SW 1271 (cell line): ENCODE data around the gene EDRF1.
A peak's percentile ranks its signal among the peaks of the same experiment; 100 is the strongest.
"Not testable (repeated sequence)": the region's sequence is repeated elsewhere in the genome, so short reads cannot be mapped to it uniquely, and the experiment has no call there.

ENCODE experiments used
- DNase-seq, 2 experiments: peaks; one replicate each; lab custom pipeline; 2025; lab: John Stamatoyannopoulos, UW

The EDRF1 gene, protein sequence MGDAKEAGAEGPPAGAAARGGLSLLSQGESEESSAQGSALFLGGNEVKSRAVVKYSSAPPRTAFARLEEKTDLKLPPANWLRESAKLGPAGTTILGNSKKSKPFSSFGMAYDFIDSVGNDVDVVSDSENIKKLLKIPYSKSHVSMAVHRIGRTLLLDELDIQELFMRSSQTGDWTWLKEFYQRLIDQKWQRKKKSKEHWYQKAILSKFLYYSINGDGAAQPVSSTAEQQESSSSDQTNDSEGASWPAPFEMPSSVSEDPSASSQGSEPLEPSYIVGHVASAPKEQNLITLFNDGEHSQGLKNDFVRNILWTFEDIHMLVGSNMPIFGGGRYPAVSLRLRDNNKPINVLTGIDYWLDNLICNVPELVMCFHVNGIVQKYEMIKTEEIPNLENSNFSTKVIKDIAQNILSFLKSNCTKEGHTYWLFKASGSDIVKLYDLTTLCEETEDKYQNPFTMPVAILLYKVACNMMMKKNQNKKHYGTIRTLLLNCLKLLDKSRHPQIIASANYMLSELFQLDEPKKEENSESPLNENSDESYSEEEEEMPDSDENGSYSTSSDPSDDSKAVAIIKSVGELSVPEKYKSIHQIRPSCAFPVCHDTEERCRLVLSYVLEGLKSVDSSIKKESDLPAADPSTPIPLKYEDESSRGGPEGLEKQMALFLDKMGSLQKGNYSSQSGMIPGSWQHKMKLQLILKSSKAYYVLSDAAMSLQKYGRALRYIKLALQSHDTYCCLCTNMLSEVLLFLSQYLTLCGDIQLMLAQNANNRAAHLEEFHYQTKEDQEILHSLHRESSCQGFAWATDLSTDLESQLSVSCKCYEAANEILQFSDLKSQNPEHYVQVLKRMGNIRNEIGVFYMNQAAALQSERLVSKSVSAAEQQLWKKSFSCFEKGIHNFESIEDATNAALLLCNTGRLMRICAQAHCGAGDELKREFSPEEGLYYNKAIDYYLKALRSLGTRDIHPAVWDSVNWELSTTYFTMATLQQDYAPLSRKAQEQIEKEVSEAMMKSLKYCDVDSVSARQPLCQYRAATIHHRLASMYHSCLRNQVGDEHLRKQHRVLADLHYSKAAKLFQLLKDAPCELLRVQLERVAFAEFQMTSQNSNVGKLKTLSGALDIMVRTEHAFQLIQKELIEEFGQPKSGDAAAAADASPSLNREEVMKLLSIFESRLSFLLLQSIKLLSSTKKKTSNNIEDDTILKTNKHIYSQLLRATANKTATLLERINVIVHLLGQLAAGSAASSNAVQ

DNA sequence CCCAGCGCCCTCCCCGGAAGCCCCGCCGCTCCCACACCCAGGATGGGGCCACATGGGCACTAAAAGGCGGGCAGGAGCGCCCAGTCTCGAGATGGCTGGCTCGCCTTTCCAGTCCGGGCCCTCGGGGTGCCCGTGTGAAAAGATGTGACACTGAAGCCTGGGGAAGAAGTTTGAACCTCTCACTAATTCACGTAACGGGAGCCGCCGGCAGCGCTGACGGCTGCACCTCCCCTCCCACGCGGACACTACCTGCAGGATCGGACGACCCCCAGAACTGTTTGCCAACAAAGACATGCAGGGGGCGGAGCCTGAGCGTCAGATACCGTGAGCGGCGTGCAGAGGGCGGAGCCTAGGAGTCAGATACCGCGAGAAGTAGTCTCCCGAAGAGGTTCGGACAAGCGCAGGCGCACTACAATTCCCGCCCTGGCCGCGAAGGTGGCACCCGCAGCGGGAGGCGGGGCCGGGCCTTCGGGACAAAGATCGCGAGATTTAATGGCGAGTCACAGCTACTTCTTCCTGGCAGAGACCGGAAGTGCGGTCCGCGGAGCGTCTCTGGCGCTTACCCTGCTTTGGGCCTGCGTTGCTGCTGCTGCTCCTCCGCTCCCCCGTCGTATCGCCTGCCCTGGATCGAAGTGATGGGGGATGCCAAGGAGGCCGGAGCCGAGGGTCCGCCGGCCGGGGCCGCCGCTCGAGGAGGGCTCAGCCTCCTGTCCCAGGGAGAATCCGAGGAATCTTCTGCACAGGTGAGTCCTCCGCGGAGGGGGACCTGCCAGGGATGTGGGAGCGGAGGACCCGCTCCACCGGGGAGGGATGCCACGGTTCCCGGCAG, at the start of gene EDRF1:
Gene EDRF1, plus strand, starts transcription at position 537 of the 829 bp plus-strand sequence. Its CDS starts 99 bp downstream, at position 636.
- DNase-seq: peak; percentile 77 to 94

DNA sequence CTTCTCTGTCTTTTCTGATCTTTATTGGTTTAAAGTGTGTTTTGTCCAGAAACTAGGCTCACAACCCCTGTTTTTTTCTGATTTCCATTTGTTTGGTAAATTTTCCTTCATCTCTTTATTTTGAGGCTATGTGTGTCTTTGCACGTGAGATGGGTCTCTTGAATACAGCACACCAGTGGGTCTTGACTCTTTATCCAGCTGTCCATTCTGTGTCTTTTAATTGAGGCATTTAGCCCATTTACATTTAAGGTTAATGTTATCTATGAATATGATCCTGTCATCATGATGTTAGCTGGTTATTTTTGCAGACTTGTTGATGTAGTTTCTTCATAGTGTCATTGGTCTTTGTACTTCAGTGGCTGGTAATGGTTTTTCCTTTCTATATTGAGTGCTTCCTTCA, 46.6 kb upstream of the EDRF1 start:
- no peak for DNase-seq

DNA sequence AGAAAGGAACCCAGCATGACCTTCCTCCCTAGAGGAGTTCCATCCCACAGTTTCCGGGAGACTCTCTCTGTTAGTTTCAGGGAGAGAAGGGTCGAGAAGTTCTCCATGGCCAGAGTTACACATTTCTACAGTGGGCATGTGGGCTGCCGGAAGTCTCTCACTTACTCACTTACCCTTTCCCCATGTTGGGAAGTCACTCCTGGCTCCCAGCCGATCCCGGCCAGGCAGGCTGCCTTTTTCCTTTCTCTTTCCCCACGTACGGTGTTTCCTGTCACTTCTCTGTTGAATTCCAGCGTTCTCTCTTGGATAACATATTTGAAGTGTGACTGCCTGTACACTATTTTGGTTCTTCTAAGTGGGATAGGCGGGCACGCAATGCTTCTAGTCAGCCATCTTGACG, 40.1 kb upstream of the EDRF1 start:
- no peak for DNase-seq

DNA sequence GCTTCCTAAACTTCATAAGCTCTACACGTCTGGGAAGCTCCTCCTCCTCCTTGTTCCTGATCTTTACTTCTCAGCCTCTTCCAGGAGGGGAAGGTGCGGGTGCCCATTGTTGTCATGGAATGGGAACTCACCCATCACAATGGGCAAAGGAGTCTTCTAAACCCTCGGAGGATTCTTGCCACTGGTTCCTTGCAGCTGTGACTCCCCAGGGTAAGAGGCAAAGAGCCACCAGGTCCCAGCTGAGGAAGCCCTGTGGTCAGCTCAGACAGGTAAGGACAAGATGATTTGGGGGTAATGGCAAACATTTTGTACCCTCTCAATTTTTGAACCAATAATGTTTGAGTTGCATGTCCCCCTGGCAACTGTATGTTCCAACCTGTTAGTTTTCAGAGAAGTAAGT, 36.4 kb upstream of the EDRF1 start, which contains the start of gene TEX36:
Gene TEX36, minus strand, starts transcription at position 101 of the 400 bp plus-strand sequence. CDS start 174 bp downstream, outside the sequence.
- no peak for DNase-seq

DNA sequence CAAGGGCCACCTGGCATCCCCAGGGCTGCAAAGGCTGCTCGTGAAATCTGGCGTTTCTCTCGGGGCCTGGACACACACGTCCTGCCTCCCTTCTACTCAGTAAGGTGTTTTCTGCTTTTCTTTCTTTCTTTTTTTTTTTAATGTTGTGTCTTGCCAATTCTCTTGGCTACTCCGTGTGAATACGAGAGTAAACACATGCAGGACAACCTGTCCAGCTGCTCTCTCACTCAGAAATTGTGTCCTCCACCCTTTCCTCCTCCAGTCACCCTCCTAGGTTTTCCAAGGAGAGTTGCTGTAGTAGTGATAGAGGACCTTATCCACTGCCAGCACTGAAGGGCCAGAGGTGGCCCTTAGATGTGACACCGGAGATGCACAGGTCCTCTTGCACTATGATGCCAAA, 35.7 kb upstream of the EDRF1 start:
- no peak for DNase-seq

DNA sequence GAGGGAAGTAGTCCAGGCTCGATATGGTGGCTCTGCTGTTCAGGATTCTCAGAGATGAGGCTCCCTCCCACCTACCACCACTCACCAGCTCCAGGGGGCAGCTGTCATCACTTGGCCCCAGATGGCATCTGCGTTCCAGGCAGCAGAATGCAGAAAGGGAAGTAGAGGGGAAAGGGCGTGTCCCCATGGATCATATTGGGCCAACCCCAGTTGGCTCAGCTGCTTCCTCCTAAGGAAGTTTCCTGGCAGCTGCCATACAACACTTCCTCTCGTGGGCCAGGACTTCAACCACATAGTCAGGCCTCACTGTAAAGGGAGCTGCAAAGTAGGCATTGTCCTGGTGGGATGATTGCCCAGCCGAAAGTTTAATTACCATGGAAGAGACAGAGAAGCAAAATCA, 34.9 kb upstream of the EDRF1 start:
- no peak for DNase-seq

DNA sequence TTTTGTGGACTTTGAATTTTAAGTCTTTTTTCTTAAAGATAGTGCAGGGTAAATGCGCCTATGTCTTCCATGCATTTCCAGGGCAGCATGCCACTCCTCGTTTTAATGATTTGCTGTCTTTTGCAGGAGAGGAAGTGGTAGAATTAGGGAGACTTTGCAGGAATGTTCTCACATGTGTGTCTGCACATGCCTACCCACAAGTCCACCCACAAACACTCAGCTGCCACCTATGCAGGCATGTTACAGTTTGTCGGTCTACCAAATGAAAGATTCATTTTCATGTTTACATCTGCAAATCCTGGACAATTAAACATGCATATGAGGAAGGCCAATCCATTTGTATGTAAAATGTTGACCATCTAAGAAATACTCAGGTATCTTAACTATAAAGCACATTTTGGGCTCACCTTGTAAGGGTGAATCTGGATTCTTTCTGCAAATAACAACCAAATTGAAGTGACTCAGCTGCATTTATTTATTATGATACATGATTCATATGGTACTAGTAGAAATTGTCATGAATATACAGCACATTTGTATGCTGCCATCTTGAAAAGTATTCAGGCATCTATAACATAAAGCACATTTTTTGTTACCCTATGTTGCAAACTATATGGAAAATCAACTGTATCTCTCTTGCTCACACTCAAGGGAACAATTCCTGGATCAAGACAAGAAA, 31.9 kb upstream of the EDRF1 start:
- DNase-seq: no peak

DNA sequence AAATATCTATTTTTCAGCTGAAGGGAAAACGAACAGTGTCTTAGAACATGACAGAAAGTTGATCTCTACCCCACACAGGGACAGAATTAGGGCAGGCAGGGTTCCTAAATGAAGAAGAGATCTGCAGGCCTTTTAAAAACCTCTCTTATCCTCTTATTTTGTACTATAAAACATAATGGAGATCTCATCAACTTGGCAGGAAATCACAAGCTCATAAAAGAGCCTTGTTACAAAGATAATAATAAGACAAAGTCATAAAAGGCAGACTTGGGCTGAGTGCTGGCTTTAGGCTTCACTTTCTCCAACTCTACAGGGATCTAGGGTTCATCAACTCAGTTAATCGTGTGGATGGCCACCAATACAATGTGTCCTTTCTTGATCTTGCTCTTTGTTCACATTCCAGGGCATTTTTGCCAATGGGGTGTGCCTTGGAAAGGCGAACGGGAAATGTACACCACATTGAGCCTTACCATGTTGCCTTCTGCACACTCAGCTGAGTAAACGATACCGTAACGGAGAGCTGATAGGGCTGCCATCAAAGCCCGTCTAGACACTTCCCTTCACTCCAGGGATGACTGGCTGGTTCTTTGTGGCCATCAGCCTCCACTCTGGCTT, 29.4 kb upstream of the EDRF1 start:
- DNase-seq: no peak

DNA sequence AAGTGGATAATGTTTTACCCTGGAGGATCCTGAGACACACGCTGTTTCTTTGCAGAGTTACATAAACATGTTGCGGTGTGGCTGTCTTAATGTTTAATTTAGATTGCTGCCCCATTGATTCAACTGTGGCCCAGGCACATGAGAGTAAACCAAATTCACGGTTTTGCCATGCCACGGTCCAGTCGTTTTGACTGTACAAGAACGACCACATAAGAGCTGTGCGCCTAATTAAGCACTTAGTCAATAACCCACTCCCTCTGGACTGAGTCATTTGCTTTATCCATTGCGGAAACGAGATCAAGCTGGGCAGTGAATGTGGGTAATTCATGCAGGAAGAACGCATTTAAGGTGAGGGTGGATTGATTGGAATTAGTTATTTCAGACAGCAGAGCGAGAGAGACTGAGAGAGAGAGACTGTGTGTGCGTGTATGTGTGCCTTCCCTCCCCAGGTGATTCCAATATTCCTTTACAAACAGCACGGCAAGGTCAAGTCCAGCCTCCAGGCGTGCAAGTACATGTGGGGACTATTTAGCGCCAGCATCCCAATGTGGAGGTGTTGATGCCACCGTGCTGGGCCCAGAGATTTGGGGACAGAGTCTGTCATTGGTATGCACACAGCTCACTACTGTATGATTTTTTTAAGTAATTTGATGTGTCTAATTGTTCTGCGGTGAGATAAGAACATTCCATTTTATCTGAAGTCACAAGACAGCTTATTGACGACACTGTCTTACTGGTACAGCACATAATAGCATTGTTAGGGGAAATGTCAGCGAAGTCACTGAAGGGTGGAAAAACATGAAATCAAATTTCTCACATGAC, 28.1 kb upstream of the EDRF1 start:
- no peak for DNase-seq

DNA sequence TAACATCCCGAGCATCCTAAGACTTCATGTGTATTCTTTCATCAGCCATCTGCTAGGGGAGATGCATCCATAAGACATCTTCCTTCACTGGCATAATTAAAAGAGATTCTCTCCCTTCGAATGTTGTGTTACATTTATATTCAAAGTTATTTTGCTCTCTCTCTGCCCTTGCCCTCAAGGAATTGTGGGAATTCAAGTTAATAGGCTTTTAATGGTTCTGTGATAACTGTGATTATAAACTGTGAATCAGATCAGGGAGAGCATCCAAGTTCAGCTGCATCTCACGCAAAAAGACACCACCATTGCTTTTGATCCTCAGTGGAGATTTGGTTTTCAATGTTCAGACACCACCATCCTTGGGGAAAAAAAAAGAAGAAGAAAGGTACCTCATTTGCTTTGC, 27.3 kb upstream of the EDRF1 start:
- no peak for DNase-seq

DNA sequence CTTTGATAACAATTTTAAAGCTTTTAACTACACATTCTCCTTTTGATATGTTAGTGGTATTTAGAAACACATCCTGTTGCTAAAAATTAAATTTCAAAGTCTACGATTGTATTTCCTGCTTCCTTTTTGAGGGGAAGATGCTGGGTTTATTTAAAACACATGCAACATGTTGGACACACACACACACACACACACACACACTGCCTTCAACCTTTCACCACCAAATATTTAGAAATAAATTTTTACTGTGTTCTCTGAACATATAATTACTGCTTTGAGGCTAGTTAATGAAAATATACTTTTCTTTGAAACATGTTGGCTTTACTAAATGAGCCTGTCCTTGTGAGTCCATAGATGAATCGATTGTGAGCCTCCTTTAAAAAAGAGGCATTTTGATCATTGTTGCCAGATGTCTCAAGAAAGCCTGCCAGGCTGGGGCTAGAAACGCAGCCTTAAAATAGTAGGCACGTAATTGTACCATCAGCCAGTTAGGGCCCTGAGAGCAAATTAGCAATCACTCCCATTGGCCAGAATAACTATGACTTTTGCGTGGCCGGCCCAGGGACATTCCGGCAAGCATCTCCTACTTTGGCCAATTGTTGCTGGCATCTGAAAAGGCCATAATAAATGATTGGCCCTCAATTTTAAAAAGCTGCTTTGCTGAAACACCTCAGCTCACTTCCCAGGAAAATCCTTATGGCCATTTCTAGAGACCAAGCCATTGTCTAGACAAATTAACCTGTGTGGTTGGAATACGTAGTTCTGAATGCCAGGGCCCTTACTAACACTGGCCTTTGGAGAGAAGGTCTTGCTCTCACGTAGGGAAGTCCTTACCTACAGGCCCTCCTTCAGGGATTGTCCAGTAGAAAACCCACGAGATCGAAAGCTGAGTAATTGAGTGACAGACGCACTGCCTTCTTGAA, 26.6 kb upstream of the EDRF1 start:
- DNase-seq: no peak

DNA sequence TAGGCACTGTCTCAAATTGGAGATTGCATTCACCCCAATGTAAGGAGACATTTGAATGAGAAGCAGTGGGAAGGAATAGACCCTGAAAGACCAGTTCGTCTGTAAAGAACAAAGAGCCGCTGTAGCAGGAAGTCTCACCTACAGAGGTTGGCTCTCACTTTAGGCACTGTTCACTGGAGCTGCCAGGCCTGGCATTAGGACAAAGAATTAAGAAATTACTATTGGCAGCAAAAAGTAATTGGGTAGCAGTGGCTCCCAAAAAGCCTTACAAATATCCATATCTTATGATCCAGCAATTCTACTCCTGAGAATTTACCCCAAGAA, 26.0 kb upstream of the EDRF1 start:
- DNase-seq: no peak

DNA sequence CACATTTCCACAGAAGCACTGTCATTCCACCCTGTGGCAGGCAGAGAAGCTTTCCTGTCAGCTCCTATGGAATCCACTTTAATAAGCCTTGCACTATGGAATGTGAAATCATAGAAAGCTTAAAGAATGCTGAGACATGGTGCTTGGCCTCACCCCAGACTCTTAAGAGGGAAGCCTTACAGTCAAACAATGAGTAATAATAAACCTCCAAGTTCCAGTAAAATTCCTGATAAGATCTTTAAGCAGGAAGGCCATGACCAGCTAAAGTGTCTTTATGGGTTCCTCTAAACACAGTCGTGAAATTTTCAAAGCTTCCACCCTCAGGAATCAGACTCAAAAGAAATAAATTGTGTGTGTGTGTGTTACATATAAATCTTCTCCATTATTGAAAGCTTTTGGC, 24.6 kb upstream of the EDRF1 start:
- DNase-seq: no peak

DNA sequence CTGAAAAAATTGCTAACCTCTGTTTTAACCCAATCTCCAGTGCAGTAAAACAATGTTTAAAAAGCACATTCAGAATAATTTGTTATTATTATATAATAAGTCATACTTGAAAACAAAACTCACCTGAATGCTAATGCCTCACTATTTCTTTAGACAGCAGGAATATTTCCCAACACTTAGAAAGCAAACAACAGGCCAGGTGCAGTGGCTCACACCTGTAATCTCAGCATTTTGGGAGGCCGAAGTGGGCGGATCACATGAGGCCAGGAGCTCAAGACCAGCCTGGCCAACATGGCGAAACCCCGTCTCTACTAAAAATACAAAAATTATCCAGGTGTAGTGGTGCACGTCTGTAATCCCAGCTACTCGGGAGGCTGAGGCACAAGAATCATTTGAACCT, 22.6 kb upstream of the EDRF1 start:
- not testable (repeated sequence) for DNase-seq

DNA sequence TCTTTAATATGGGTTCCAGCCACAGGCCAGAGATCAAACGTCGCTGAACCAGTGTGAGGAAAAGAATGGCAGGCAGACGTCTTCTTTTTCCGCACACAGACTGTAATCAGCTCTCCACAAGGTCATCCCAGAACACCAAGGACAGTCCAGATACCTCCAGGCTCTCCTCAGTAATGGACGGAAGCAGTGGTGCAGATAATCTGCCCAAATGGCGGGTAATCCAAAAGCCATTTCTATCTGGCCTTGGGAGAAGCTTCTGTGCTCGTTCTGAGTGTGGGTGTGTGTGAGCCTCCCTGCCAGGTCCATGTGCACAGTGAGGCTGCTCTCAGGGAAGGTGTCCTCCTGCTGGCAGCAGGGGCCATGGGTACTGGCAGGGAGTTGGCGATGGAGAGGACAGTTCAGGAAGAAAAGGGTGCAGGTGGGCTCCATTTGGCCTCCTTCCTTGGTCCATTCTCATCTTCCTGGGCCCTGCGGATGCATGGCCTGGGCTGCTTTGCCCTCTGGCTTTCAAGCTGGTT, 21.0 kb upstream of the EDRF1 start:
- no peak for DNase-seq

DNA sequence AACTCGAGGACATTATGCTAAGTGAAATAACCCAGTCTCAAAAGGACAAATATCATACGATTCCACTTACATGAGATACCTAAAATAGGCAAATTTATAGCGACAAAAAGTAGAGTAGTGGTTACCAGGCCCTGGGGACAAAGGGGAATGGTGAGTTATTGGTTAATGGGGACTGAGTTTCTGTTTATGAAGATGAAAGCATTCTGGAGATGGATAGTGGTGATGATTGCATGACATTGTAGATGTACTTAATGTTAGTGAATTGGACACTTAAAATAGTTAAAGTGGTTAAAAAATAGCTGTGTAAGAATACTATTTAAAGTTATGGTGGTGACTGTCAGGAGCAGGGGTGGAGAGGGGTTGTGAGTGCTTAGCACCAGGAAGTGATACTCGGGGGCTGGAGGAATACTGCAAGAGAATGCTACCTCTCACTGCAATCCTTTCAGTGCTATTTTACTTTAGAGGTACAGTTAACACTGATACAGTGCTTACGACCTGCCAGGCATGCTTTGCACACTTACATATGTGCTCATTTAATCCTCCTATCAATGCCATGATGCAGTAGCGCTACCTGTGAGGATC, 19.9 kb upstream of the EDRF1 start:
- DNase-seq: no peak

DNA sequence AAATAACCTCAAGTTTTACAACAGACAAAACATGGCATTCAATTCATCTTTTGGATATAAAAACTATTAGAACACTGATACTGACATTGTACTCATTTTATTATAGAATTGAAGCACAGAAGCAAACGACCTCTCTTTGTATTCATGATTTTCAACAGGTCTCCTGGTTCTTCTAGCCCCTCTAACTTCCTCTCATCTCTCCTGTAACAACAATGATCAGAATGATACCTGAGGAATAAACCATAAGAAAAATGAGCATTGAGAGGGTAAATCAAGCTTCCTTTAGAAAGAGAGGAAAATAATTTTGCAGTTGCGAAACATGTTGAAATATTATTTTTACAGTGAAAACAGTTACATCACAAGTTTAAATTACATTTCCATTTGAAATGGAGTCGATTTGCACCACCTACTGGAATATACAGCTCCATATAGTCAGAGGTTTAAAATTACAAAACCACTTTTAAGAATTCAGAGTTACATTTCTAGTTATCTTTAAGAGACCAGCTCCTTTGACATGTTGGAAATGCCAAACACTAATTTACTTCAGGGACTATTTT, 19.1 kb upstream of the EDRF1 start:
- peak in 1 of 2 experiments; percentile 7 for DNase-seq
